ENCODE results near the gene TIAM2. TPM values are rescaled to one million over a fixed set of nuclear protein-coding genes. Genes with fewer than 3 reads are reported as not detected.

The TIAM2 gene
- total RNA-seq, 2 experiments from 2014 or later = 10.6 to 11.0 TPM

DNA sequence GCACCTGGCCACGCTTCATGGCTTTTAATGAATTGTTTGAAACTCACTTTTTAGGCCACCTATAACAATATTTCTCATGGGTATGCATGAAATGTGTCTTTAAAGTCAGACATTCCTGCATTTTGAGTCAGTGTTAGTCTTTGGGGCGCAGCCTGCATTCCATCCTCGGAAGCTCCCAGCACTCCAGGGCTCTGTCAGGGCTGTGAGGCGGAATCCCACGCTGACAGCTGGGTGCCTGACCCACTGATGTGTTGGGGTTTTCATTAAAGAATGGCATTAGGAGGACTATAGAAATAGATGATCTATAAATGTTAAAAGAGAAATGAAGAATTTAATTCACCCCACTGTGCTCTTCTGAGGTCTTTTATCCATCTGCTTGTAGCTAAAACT is 252.5 kb downstream of the TIAM2 start:
- H3K36me3 Mint-ChIP-seq = peaks cover 10% of the 10 kb centered on the region
- ChIA-PET CTCF (interaction anchor here (0.6 to 2.2 kb wide), 17 partner anchors 11 to 380 kb away, joined by 3 to 75 read pairs (median 6); no protein-coding TSS in a partner anchor), POLR2A (no interaction called here)
- intact Hi-C loops (cut with micrococcal nuclease) = loop anchor here (1.0 kb wide), 2 partner anchors 70 to 319 kb away; no protein-coding TSS in a partner anchor
- H3K4me1 Mint-ChIP-seq (ENCODE audit: low read depth) = no peaks in the 10 kb centered on the region
- H3K27me3 Mint-ChIP-seq = no peaks in the 10 kb centered on the region
- H3K4me3 Mint-ChIP-seq = no peak overlapping the region
- H3K9me3 Mint-ChIP-seq = no peaks in the 10 kb centered on the region
- H3K27ac Mint-ChIP-seq = no peak overlapping the region
- DNase-seq = no peak

DNA sequence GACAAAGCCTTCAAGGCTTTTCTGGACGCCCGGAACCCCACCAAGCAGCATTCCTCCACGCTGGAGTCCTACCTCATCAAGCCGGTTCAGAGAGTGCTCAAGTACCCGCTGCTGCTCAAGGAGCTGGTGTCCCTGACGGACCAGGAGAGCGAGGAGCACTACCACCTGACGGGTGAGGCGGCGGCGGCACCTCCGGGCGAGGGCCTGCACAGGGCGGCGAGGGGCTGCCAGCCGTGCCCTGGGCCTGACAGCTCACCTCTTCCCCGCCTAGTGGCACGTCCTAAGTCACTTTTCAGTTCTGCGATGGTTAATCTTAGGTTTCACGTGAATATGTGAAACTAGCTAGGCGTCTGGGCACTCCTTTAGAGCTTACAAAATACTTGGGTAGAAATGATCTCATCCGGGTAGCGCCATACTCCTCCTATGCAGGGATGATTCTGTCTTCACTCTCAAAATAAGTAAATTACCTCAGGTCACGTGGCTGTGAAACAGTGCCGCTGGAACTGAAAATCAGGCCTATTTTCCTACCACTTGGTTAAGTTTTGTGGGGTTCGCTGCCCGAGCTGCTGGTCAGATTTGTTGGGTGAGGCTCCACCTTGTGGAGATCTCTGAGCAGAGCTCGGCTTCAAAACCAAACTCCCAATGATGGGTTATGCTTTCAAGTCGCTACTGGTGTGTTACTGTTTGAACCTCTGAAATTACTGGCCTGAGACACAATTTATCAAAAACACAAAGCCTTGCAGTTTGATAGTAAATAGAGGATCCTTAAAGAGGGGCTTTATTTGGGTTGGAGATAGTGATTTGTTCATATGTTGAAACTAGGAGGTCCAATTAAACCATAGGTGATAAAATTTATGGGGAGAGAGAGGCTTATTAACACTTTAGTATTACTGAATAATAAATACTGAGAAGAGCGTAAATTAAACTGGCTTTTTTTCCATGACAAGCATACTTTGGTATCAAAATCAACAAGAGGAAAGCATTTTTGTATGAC is 253.2 kb downstream of the TIAM2 start:
- Mint-ChIP-seq H3K9me3 (no peaks in the 10 kb centered on the region), H3K4me3 (no peak overlapping the region), H3K4me1 (ENCODE audit: low read depth) (no peaks in the 10 kb centered on the region), H3K36me3 (peaks cover 12% of the 10 kb centered on the region), H3K27me3 (no peaks in the 10 kb centered on the region), H3K27ac (no peak overlapping the region)
- DNase-seq = peak; percentile 50
- ChIA-PET CTCF (interaction anchor here (0.6 to 2.2 kb wide), 18 partner anchors 11 to 380 kb away, joined by 3 to 75 read pairs (median 6); no protein-coding TSS in a partner anchor), POLR2A (no interaction called here)
- intact Hi-C loops (cut with micrococcal nuclease) = loop anchor here (1.0 kb wide), 2 partner anchors 71 to 320 kb away; no protein-coding TSS in a partner anchor

DNA sequence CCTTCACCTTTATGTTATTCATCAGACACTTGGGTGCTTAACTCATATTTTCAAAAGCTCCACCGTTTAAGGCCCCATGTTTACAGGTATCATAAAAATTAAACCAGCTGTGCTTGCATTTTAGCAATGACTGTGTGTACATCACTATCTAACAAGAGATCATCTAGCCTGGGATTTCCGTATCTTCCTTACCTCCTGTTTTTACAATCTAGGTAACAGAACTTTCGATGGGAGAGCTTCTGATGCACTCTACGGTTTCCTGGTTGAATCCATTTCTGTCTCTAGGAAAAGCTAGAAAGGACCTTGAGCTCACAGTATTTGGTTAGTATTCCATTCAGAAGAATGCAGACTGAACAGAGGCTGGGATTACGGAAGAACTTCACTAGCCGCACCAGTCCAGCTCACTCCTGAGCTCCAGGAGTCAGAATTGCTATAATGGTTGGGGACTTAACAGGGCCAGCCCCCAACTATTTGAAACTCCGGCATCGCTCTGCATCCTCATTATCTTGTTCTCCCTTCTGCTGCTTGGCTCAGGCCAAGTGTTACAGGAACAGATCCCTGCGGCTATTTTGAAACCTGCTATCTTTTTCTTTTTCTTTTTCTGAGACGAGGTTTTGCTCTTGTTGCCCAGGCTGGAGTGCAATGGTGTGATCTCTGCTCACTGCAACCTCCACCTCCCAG is 255.7 kb downstream of the TIAM2 start:
- POLR2A ChIA-PET = interaction anchor here (0.8 kb wide), 1 partner anchor 11 kb away, joined by 3 read pairs; no protein-coding TSS in a partner anchor
- intact Hi-C loops (cut with micrococcal nuclease) = no loop called here
- no peaks in the 10 kb centered on the region for H3K4me1 Mint-ChIP-seq (ENCODE audit: low read depth)
- no peaks in the 10 kb centered on the region for H3K27me3 Mint-ChIP-seq
- no peak for DNase-seq
- H3K36me3 Mint-ChIP-seq = peaks cover 27% of the 10 kb centered on the region
- H3K4me3 Mint-ChIP-seq = no peak overlapping the region
- H3K27ac Mint-ChIP-seq = no peak overlapping the region
- CTCF ChIA-PET = interaction anchor here (0.6 to 4.2 kb wide), 5 partner anchors 73 to 670 kb away, joined by 3 to 28 read pairs (median 3); no protein-coding TSS in a partner anchor
- H3K9me3 Mint-ChIP-seq = no peaks in the 10 kb centered on the region

DNA sequence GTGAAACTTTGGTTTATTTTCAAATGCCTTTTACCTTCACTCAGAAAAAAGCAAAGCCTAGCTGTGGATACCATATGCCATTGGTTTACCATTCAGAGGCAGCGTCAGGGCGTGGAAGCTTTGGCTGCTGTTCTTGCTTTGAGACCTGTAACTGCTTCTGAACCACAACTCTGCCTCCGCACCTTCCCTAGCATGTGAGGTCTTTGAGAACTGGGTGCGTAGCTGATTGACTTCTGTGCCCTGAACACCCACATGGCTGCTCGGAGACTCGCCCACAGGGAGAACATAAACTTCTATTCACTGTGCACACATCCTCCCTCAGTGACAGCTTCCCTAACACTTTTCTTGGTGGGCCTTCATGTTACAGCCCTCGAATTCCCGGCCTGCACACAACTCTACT is 257.5 kb downstream of the TIAM2 start:
- no peak for DNase-seq
- Mint-ChIP-seq H3K9me3 (no peaks in the 10 kb centered on the region), H3K36me3 (peaks cover 35% of the 10 kb centered on the region), H3K27ac (no peak overlapping the region), H3K4me3 (no peak overlapping the region), H3K4me1 (ENCODE audit: low read depth) (no peaks in the 10 kb centered on the region), H3K27me3 (no peaks in the 10 kb centered on the region)
- intact Hi-C loops (cut with micrococcal nuclease) = no loop called here
- ChIA-PET POLR2A (no interaction called here), CTCF (interaction anchor here (4.2 kb wide), 1 partner anchor 75 kb away, joined by 28 read pairs; no protein-coding TSS in a partner anchor)

DNA sequence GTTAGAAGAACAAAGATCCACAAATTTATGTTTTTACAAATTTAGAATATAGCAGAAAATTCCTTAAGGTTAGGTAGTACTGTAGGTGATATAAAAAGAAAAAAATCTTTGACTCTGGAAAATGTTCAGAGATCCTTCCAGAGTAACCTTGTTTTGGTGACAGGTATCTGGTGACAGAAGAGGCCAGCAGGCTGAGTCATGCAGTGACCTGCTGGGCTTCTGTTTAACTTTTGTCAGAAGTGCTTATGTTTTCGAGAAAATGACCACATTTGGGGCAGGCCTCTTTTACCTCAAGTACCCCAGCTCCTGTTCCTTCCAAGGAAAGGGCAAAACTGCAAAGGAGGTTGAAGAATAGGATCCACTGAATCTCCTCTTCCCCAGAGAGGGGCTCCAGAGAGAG is 258.2 kb downstream of the TIAM2 start:
- Mint-ChIP-seq H3K27me3 (no peaks in the 10 kb centered on the region), H3K4me3 (no peak overlapping the region), H3K36me3 (peaks cover 33% of the 10 kb centered on the region), H3K4me1 (ENCODE audit: low read depth) (no peaks in the 10 kb centered on the region), H3K9me3 (no peaks in the 10 kb centered on the region), H3K27ac (peak overlapping the region; percentile 6)
- intact Hi-C loops (cut with micrococcal nuclease) = no loop called here
- ChIA-PET CTCF (interaction anchor here (4.2 kb wide), 1 partner anchor 75 kb away, joined by 28 read pairs; no protein-coding TSS in a partner anchor), POLR2A (no interaction called here)
- DNase-seq = no peak

DNA sequence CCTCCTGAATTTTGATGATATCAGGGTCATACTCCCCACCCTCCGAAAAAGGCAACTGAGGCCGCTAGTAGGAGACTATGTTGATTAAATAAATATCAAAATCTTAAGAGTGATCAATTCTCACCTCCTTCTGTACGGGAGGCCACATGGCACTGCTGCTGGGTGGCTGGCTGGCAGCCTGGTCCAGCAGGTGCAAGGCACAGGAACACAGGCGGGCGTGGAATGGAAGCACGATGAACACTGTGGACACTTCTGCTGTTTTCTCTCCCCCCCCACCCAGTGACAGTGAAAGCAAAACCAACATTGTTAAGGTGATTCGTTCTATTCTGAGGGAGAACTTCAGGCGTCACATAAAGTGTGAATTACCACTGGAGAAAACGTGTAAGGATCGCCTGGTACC is 259.0 kb downstream of the TIAM2 start:
- Mint-ChIP-seq H3K27me3 (no peaks in the 10 kb centered on the region), H3K4me3 (no peak overlapping the region), H3K4me1 (ENCODE audit: low read depth) (no peaks in the 10 kb centered on the region), H3K9me3 (no peaks in the 10 kb centered on the region), H3K36me3 (peaks cover 30% of the 10 kb centered on the region), H3K27ac (no peak overlapping the region)
- DNase-seq = no peak
- CTCF ChIA-PET = interaction anchor here (2.3 kb wide), 1 partner anchor 76 kb away, joined by 7 read pairs; no protein-coding TSS in a partner anchor
- POLR2A ChIA-PET = no interaction called here
- intact Hi-C loops (cut with micrococcal nuclease) = no loop called here

DNA sequence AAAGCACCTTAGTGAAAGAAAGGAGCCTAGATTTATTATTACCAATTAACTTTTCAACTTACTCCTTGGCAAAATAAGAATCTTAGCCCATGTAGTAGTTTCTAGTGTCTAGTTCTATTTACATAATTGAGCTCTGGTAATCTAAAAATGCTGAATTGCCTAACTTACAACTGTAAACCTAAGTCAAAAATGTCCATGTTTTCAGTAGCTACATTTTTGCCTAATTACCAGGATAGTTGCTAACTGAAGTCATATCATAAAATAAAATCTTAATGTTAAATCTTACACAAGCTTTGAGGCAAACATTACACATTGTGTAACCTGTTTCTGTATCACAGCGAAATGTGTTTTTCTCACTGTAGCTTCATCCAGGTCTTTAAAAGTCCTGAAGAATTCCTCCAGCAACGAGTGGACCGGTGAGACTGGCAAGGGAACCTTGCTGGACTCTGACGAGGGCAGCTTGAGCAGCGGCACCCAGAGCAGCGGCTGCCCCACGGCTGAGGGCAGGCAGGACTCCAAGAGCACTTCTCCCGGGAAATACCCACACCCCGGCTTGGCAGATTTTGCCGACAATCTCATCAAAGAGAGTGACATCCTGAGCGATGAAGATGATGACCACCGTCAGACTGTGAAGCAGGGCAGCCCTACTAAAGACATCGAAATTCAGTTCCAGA is 261.1 kb downstream of the TIAM2 start:
- CTCF ChIA-PET = interaction anchor here (0.6 to 2.3 kb wide), 3 partner anchors 20 to 78 kb away, joined by 3 to 7 read pairs (median 3); no protein-coding TSS in a partner anchor

DNA sequence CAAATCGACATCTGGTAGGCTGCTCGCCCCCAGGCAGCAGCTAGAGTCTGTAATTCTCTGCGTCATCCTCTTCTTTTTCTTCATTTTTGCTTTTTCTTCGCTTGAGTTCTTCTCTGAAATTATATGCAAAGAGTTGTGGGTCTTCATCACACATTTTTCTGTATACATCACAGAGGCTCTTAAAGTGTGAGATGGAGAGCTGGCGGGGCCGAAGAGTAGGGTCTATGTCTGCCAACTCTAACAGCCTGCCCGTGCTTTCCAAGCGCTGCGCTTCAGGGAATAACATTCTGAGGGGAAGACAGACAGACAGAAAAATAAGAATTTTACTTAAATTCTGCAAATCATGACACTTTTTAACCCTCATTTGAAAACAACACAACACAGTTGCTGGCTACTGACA is 262.7 kb downstream of the TIAM2 start:
- no peaks in the 10 kb centered on the region for H3K27me3 Mint-ChIP-seq
- DNase-seq = no peak
- intact Hi-C loops (cut with micrococcal nuclease) = no loop called here
- H3K36me3 Mint-ChIP-seq = peaks cover 31% of the 10 kb centered on the region
- ChIA-PET POLR2A (no interaction called here), CTCF (interaction anchor here (0.6 to 2.3 kb wide), 5 partner anchors 9 to 1732 kb away, joined by 3 to 9 read pairs (median 3); no protein-coding TSS in a partner anchor)
- H3K4me3 Mint-ChIP-seq = no peak overlapping the region
- H3K9me3 Mint-ChIP-seq = no peaks in the 10 kb centered on the region
- peaks cover 14% of the 10 kb centered on the region for H3K4me1 Mint-ChIP-seq (ENCODE audit: low read depth)
- no peak overlapping the region for H3K27ac Mint-ChIP-seq

More for the DNA sequence above, 261.1 kb downstream of the TIAM2 start:
- H3K4me1 Mint-ChIP-seq (ENCODE audit: low read depth) = peaks cover 10% of the 10 kb centered on the region
- DNase-seq = no peak
- H3K27ac Mint-ChIP-seq = no peak overlapping the region
- peaks cover 34% of the 10 kb centered on the region for H3K36me3 Mint-ChIP-seq
- no peak overlapping the region for H3K4me3 Mint-ChIP-seq
- intact Hi-C loops (cut with micrococcal nuclease) = no loop called here
- H3K27me3 Mint-ChIP-seq = no peaks in the 10 kb centered on the region
- POLR2A ChIA-PET = no interaction called here
- H3K9me3 Mint-ChIP-seq = no peaks in the 10 kb centered on the region

DNA sequence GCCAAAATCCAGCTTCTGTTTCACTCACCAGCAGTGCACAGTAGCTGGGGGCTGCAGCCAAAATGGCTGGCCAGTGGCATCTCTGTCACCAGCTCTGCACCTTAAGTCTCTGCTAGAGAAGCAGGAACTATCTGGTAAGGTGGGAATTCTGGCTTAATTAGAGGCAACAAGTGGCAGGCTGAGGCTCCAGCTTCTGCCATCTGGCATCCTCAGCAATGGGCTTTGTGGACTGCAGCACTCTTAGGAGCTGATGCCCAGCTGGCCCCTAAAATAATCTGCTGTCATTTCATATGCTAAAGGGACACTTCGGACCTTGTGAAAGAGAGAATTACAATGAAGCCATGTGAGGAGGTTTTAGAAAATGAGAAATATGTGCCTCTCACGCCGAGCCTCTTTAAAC is 264.1 kb downstream of the TIAM2 start:
- ChIA-PET CTCF (interaction anchor here (0.6 to 2.3 kb wide), 3 partner anchors 9 to 280 kb away, joined by 3 to 9 read pairs (median 3); no protein-coding TSS in a partner anchor), POLR2A (no interaction called here)
- intact Hi-C loops (cut with micrococcal nuclease) = no loop called here
- Mint-ChIP-seq H3K27me3 (no peaks in the 10 kb centered on the region), H3K9me3 (no peaks in the 10 kb centered on the region), H3K4me1 (ENCODE audit: low read depth) (peaks cover 14% of the 10 kb centered on the region), H3K36me3 (peaks cover 25% of the 10 kb centered on the region), H3K27ac (no peak overlapping the region), H3K4me3 (no peak overlapping the region)
- DNase-seq = no peak

DNA sequence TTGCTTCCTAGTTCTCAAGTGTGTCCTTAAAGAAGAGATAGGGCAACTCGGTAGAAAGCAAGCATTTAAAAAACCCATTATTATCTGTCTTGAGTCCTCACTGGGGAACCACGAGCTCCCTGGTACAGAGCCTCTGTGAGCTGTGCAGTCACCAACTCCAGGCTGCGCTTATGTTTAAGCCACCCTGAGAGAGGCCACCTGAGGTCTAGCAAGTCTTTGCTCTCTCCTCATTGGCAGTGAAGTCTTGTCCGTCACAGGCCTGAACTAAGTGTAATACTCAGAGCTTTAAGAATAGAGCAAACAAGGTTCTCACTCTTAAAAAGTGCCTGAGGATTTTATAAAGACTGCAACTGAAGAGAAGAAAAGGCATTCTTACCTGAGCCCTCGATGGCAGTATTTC is 264.8 kb downstream of the TIAM2 start:
- DNase-seq = no peak
- Mint-ChIP-seq H3K4me3 (no peak overlapping the region), H3K27ac (no peak overlapping the region), H3K4me1 (ENCODE audit: low read depth) (peaks cover 14% of the 10 kb centered on the region), H3K36me3 (peaks cover 19% of the 10 kb centered on the region), H3K9me3 (no peaks in the 10 kb centered on the region), H3K27me3 (no peaks in the 10 kb centered on the region)
- POLR2A ChIA-PET = no interaction called here
- CTCF ChIA-PET = interaction anchor here (0.6 to 2.3 kb wide), 6 partner anchors 8 to 281 kb away, joined by 3 to 9 read pairs (median 3); no protein-coding TSS in a partner anchor
- intact Hi-C loops (cut with micrococcal nuclease) = no loop called here

DNA sequence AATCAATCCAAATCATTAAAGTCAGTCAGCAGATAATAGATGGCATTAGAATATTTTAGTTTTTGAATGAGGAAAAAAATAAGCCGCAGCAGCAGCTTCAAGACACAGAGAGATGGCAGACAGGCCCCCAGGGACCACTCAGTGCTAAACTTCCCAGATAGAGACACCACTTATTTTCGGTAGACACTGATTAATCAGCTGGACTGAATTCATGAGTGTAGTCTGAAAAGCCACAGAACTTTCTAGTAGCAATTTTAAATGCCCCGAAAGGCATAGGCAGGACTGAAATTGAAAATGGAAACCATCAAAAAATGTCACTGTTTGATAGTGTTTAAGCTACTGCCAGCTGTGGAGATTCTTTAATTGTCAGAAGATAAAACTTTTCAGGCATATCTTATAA is 265.6 kb downstream of the TIAM2 start:
- peaks cover 14% of the 10 kb centered on the region for H3K4me1 Mint-ChIP-seq (ENCODE audit: low read depth)
- H3K4me3 Mint-ChIP-seq = no peak overlapping the region
- intact Hi-C loops (cut with micrococcal nuclease) = no loop called here
- DNase-seq = no peak
- ChIA-PET POLR2A (no interaction called here), CTCF (interaction anchor here (0.7 to 1.7 kb wide), 2 partner anchors 84 to 85 kb away, joined by 3 to 4 read pairs; no protein-coding TSS in a partner anchor)
- no peaks in the 10 kb centered on the region for H3K27me3 Mint-ChIP-seq
- H3K27ac Mint-ChIP-seq = no peak overlapping the region
- no peaks in the 10 kb centered on the region for H3K9me3 Mint-ChIP-seq
- peaks cover 14% of the 10 kb centered on the region for H3K36me3 Mint-ChIP-seq

All from activated CD4-positive, alpha-beta memory T cell treated with anti-CD3 and anti-CD28 coated beads for 36 hours (primary cell).